Naive thymus-derived CD4-positive, alpha-beta T cell (primary cell): ENCODE results near the gene DHDH. TPM values are rescaled to one million over a fixed set of nuclear protein-coding genes. Genes with fewer than 3 reads are reported as not detected.

Source experiments
- ATAC-seq: fragments of 150-1000 bp; cut with Tn5 transposase; 2 replicates; pipeline ENCODE4 v1.10.0; 2021; ENCODE audit warnings: mild to moderate bottlenecking, moderate library complexity
- CTCF ChIA-PET: fragments of 350-600 bp; sonication (Branson Sonifier 250); formaldehyde crosslinking; loops from one replicate; lab custom pipeline; 2021; ENCODE audit warnings: antibody characterized with exemption; lab: Charles Lee
- POLR2A ChIA-PET: fragments of 350-600 bp; sonication (Branson Sonifier 250); formaldehyde crosslinking; loops from one replicate; lab custom pipeline; 2021; ENCODE audit warnings: antibody characterized with exemption, inconsistent platforms; lab: Charles Lee
- DNase-seq, 9 donors: peaks; one replicate each; pipeline versions ENCODE4 v3.0.0 to v3.0.0-alpha.2; 2020 to 2022; ENCODE audit warnings: mixed read lengths in 1 of 9
- H3K27ac ChIP-seq: one replicate; pipeline ENCODE4 v1.7.0; 2013; ENCODE audit warnings: mild to moderate bottlenecking, low read depth, low read length, moderate library complexity
- H3K27me3 ChIP-seq, 2 donors: one replicate each; pipeline ENCODE4 v1.7.0; 2013; ENCODE audit warnings: low read length in 2 of 2, mild to moderate bottlenecking in 2 of 2, moderate library complexity in 2 of 2; ENCODE audit not compliant: control insufficient read depth in 2 of 2, insufficient read depth in 2 of 2
- H3K36me3 ChIP-seq, 3 experiments: 1 replicate in 2 of 3; 2 replicates in 1 of 3; pipeline ENCODE4 v1.7.0; 2013; ENCODE audit warnings: low read length in 3 of 3, mild to moderate bottlenecking in 3 of 3, moderate library complexity in 1 of 3; ENCODE audit not compliant: insufficient read depth in 3 of 3, control insufficient read depth in 2 of 3
- H3K4me1 ChIP-seq, 2 donors: one replicate each; pipeline ENCODE4 v1.7.0; 2013; ENCODE audit warnings: low read length in 2 of 2, mild to moderate bottlenecking in 2 of 2, moderate library complexity in 1 of 2; ENCODE audit not compliant: control insufficient read depth in 2 of 2, insufficient read depth in 2 of 2
- H3K4me3 ChIP-seq: 2 replicates; pipeline ENCODE4 v1.7.0; 2013; ENCODE audit warnings: mild to moderate bottlenecking, low read length
- H3K9me3 ChIP-seq, 3 experiments: 1 replicate in 2 of 3; 2 replicates in 1 of 3; pipeline ENCODE4 v1.7.0; 2013; ENCODE audit warnings: low read length in 3 of 3; ENCODE audit not compliant: control insufficient read depth in 2 of 3
- H3K27ac Mint-ChIP-seq, 9 donors: one replicate each; pipeline ENCODE4 v1.8.0; 2020 to 2022; ENCODE audit warnings: mixed read lengths in 9 of 9, mild to moderate bottlenecking in 8 of 9, moderate library complexity in 5 of 9, inconsistent platforms in 2 of 9
- H3K27me3 Mint-ChIP-seq, 5 donors: one replicate each; pipeline ENCODE4 v1.8.0; 2021 to 2022; ENCODE audit warnings: mixed read lengths in 5 of 5, mild to moderate bottlenecking in 1 of 5
- H3K36me3 Mint-ChIP-seq, 5 donors: one replicate each; pipeline ENCODE4 v1.8.0; 2020 to 2022; ENCODE audit warnings: mixed read lengths in 5 of 5, mild to moderate bottlenecking in 3 of 5, inconsistent platforms in 1 of 5
- H3K4me1 Mint-ChIP-seq, 7 donors: one replicate each; pipeline ENCODE4 v1.8.0; 2020 to 2022; ENCODE audit warnings: mixed read lengths in 7 of 7, mild to moderate bottlenecking in 3 of 7, inconsistent platforms in 1 of 7
- H3K4me3 Mint-ChIP-seq, 10 donors: one replicate each; pipeline ENCODE4 v1.8.0; 2020 to 2022; ENCODE audit warnings: mild to moderate bottlenecking in 10 of 10, mixed read lengths in 10 of 10, moderate library complexity in 6 of 10, inconsistent platforms in 2 of 10
- H3K9me3 Mint-ChIP-seq, 11 donors: one replicate each; pipeline ENCODE4 v1.8.0; 2020 to 2022; ENCODE audit warnings: mixed read lengths in 11 of 11, mild to moderate bottlenecking in 4 of 11, inconsistent platforms in 1 of 11, moderate library complexity in 1 of 11
- intact Hi-C, 2 donors: fragments of 100-400 bp; cut with micrococcal nuclease; formaldehyde crosslinking; loops; one replicate each; pipeline ENCODE4 v1.15.1; 2023
- polyA plus RNA-seq, 2 donors: library from polyadenylated mRNA; unstranded; fragments of 300-500 nt; fragmentation: Illumina TruSeq; gene quantifications; one replicate each; pipeline ENCODE4 v1.2.3, GENCODE V29; 2021
- total RNA-seq, 6 experiments: library from RNA in 5 of 6; stranded (reverse) in 5 of 6; gene quantifications; 1 replicate in 5 of 6; 2 replicates in 1 of 6; pipeline ENCODE4 v1.2.3 and lab custom pipeline; 2021 to 2026

Gene DHDH
- total and polyA plus RNA-seq, 7 experiments from 2014 or later = 1.0 to 2.7 (median 1.3) TPM

DNA sequence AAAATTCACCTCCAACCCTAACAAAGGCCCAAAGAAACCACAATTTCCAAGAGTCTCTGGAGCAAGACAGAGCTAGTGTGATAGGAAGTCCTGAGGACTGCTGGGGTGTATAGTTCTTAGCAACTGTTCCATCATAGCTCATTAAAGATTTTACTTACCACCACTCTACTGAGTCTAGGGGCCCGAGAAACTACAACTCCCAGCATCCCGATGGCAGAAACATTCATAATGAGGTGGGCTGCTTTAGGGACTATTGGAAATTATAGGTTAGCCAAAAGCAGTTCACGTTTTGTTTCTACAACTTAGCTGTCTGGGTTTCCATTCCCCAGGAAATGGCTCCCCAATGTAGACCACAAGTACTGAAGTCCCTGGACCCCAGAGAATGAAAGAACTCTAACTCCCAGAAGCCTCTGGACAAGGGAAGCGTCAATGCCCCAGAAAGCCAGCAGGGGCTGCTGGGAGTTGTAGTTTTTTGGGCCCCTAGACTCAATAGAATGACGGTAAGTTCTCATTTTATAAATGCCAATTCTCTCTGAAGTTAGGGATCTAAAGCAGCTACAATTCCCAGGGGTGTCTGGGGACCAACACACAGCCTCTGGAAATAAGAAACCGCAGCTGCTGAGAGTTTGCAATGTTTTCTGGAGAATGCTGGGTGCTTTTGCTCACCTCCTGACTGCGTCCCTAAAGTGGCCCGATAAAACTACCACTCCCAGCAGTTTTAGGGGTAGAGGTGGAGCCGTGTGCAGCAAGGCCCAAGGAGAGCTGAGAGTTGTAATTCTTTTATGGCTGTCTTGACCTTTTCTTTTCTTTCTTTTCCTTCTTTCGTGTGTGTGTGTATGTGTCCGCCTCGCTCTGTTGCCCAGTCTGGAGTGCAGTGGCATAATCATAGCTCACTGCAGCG is 42.7 kb downstream of the DHDH start:
- Histone ChIP-seq H3K4me3 (no peak overlapping the region), H3K4me1 (no peaks in the 10 kb centered on the region), H3K27ac (no peak overlapping the region), H3K27me3 (no peaks in the 10 kb centered on the region), H3K36me3 (peaks cover 0 to 24% (median 9%) of the 10 kb centered on the region in 3 experiments), H3K9me3 (no peaks in the 10 kb centered on the region)
- intact Hi-C loops = no loop called here
- H3K9me3 Mint-ChIP-seq = no peaks in the 10 kb centered on the region
- peak in 6 of 9 donors; percentile 34 to 53 (median 50) for DNase-seq
- peaks cover 0 to 19% (median 8%) of the 10 kb centered on the region in 5 donors for H3K36me3 Mint-ChIP-seq
- POLR2A ChIA-PET = interaction anchor here (0.6 to 2.6 kb wide), 6 partner anchors 10 to 339 kb away, joined by 3 to 8 read pairs (median 4); partner anchors contain the start of genes DBP, FTL, GYS1 and RUVBL2
- H3K27me3 Mint-ChIP-seq = no peaks in the 10 kb centered on the region
- peaks cover 0 to 7% (median under 1%) of the 10 kb centered on the region in 7 donors for H3K4me1 Mint-ChIP-seq
- H3K27ac Mint-ChIP-seq = peak overlapping the region in 2 of 9 donors; percentile 3 to 23
- H3K4me3 Mint-ChIP-seq = no peak overlapping the region
- CTCF ChIA-PET = interaction anchor here (1.0 to 1.7 kb wide), 3 partner anchors 8 to 24 kb away, joined by 3 to 5 read pairs (median 3); partner anchors contain the start of gene RUVBL2
- peak; percentile 78 for ATAC-seq

DNA sequence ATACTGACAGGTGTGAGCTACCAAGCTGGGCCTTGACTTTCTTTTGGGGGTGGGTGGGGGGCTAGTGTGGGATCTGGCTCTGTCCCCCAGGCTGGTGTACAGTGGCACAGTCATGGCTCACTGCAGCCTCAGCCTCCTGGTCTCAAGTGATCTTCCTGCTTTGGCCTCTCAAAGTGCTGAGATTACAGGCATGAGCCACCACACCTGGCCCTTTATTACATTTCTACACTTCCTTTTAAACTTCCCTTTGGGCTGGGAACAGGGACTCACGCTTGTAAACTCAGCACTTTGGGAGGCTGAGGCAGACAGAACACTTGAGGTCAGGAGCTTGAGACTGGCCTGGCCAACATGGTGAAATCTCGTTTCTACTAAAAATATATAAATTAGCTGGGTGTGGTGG is 43.6 kb downstream of the DHDH start:
- H3K27ac Mint-ChIP-seq = peak overlapping the region in 1 of 9 donors; percentile 3
- H3K27me3 Mint-ChIP-seq = no peaks in the 10 kb centered on the region
- Histone ChIP-seq H3K36me3 (peaks cover 0 to 24% (median 9%) of the 10 kb centered on the region in 3 experiments), H3K9me3 (no peaks in the 10 kb centered on the region), H3K27ac (no peak overlapping the region), H3K4me3 (no peak overlapping the region), H3K4me1 (no peaks in the 10 kb centered on the region), H3K27me3 (no peaks in the 10 kb centered on the region)
- intact Hi-C loops = no loop called here
- H3K4me3 Mint-ChIP-seq = no peak overlapping the region
- no peaks in the 10 kb centered on the region for H3K9me3 Mint-ChIP-seq
- peaks cover 0 to 24% (median 8%) of the 10 kb centered on the region in 5 donors for H3K36me3 Mint-ChIP-seq
- CTCF ChIA-PET = interaction anchor here (1.1 to 1.7 kb wide), 3 partner anchors 9 to 17 kb away, joined by 3 to 5 read pairs (median 3); partner anchors contain the start of gene RUVBL2
- peaks cover 0 to 6% (median 0%) of the 10 kb centered on the region in 7 donors for H3K4me1 Mint-ChIP-seq
- POLR2A ChIA-PET = interaction anchor here (1.4 to 2.6 kb wide), 2 partner anchors 11 to 16 kb away, joined by 7 to 8 read pairs; partner anchors contain the start of genes FTL, GYS1 and RUVBL2
- ATAC-seq (no peak), DNase-seq (no peak)

DNA sequence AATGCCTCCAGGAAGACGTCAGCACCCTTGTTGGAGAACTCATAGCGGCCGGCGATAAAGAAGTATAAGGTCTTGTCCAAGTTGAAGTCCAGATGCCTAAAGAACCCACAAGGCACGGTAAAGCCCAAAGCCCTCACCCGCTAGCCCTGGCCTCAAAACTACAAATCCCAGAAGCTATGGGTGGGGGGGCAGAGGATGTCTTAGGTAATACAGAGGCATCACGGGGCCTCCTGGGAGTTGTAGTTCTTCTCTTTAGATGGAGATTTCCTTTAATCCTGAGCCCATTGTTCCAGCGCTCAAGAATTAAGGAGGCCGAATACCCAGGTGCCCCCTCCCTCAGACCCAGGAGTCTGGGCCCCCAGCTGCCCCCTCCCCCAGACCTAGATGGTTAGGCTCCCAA is 48.8 kb downstream of the DHDH start:
- Histone ChIP-seq H3K4me1 (no peaks in the 10 kb centered on the region), H3K36me3 (peaks cover 0 to 35% (median 12%) of the 10 kb centered on the region in 3 experiments), H3K9me3 (no peaks in the 10 kb centered on the region), H3K27ac (no peak overlapping the region), H3K27me3 (no peaks in the 10 kb centered on the region), H3K4me3 (no peak overlapping the region)
- Mint-ChIP-seq H3K4me3 (no peak overlapping the region), H3K27me3 (no peaks in the 10 kb centered on the region), H3K36me3 (peaks cover 4 to 35% (median 7%) of the 10 kb centered on the region in 5 donors), H3K4me1 (peaks cover 0 to 9% (median 0%) of the 10 kb centered on the region in 7 donors), H3K9me3 (no peaks in the 10 kb centered on the region), H3K27ac (no peak overlapping the region)
- no peak for ATAC-seq
- intact Hi-C loops = no loop called here
- CTCF ChIA-PET = no interaction called here
- DNase-seq = no peak
- POLR2A ChIA-PET = interaction anchor here (4.9 kb wide), 1 partner anchor 11 kb away, joined by 22 read pairs; the partner anchor contains the start of genes GYS1 and RUVBL2

DNA sequence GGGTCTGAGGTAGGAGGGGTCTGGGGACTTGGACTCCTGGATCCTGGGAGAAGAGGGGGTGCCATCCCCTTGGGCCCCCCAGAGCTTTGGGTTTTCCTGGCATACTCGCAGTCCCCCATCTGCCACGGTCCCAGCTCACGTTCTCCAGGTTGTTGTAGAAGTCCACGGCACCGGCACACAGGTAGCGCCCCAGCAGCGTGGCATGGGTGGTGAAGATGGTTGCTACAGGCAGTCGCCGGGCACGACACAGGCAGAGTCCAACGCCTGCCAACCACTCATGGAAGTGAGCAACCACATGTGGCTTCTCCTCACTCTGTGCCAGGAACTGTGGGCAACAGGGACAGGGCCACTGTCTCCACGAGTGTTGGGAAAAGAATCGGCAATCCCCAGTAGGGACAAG is 52.2 kb downstream of the DHDH start:
- H3K9me3 Mint-ChIP-seq = peaks cover 0 to 2% (median 0%) of the 10 kb centered on the region in 11 donors
- H3K4me1 ChIP-seq = no peaks in the 10 kb centered on the region
- CTCF ChIA-PET = no interaction called here

DNA sequence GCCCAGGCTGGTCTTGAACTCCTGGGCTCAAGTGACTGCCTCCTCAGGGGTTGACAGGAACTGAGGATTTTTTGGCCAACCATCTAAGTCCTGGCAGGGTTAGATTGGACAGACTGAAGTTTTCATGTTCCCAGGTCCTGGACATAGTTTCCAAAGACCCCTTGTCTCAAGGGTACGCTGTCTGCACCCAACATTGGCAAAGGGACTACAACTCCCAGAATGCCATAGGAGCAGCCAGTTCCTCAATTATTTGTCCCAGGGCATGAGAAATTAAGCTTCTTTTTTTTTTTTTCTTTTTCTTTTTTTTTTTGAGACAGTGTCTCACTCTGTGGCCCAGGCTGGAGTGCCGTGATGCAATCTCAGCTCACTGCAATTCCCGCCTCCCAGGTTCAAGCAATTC is 52.7 kb downstream of the DHDH start:
- Histone ChIP-seq H3K36me3 (peaks cover 0 to 42% (median 2%) of the 10 kb centered on the region in 3 experiments), H3K9me3 (no peaks in the 10 kb centered on the region), H3K27ac (no peak overlapping the region), H3K27me3 (no peaks in the 10 kb centered on the region), H3K4me1 (no peaks in the 10 kb centered on the region), H3K4me3 (no peak overlapping the region)
- ChIA-PET POLR2A (interaction anchor here (0.9 to 1.5 kb wide), 2 partner anchors 21 to 32 kb away, joined by 3 read pairs; partner anchors contain the start of gene FTL), CTCF (interaction anchor here (0.6 kb wide), 2 partner anchors 263 to 350 kb away, joined by 3 read pairs; no protein-coding TSS in a partner anchor)
- Mint-ChIP-seq H3K9me3 (peaks cover 0 to 2% (median 0%) of the 10 kb centered on the region in 11 donors), H3K27ac (no peak overlapping the region), H3K27me3 (no peaks in the 10 kb centered on the region), H3K36me3 (peaks cover 4 to 33% (median 14%) of the 10 kb centered on the region in 5 donors), H3K4me1 (peaks cover 11 to 17% (median 15%) of the 10 kb centered on the region in 7 donors), H3K4me3 (no peak overlapping the region)
- DNase-seq = no peak
- intact Hi-C loops = no loop called here
- ATAC-seq = no peak

More for the DNA sequence above, 52.2 kb downstream of the DHDH start:
- Mint-ChIP-seq H3K27me3 (no peaks in the 10 kb centered on the region), H3K4me3 (no peak overlapping the region), H3K27ac (no peak overlapping the region), H3K4me1 (peaks cover 6 to 13% (median 10%) of the 10 kb centered on the region in 7 donors), H3K36me3 (peaks cover 4 to 33% (median 14%) of the 10 kb centered on the region in 5 donors)
- Histone ChIP-seq H3K4me3 (no peak overlapping the region), H3K36me3 (peaks cover 0 to 39% (median 2%) of the 10 kb centered on the region in 3 experiments), H3K27ac (no peak overlapping the region), H3K27me3 (no peaks in the 10 kb centered on the region), H3K9me3 (no peaks in the 10 kb centered on the region)
- ATAC-seq (no peak), DNase-seq (no peak)
- intact Hi-C loops = no loop called here
- POLR2A ChIA-PET = interaction anchor here (0.9 kb wide), 1 partner anchor 20 kb away, joined by 3 read pairs; the partner anchor contains the start of gene FTL

DNA sequence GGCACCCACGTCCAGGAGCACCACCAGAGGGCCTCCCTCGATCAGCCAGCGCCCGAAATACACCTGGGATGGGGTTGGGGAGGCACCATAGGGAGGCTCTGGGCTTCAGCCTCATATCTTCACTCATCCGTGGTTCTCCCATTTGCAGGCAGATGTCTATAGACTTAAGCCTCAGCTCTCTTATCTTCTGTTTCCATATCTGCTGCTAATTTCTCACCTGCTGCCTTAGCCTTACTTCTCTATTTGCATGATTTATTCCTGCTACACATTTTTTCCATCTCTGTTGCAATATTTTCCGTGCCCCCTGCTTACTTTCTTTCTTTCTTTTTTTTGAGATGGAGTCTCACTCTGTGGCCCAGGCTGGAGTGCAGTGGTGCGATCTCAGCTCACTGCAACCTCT is 53.8 kb downstream of the DHDH start:
- Mint-ChIP-seq H3K27ac (no peak overlapping the region), H3K4me3 (no peak overlapping the region), H3K4me1 (peaks cover 16 to 23% (median 22%) of the 10 kb centered on the region in 7 donors), H3K9me3 (peaks cover 0 to 2% (median 0%) of the 10 kb centered on the region in 11 donors), H3K36me3 (peaks cover 4 to 27% (median 14%) of the 10 kb centered on the region in 5 donors), H3K27me3 (no peaks in the 10 kb centered on the region)
- Histone ChIP-seq H3K9me3 (no peaks in the 10 kb centered on the region), H3K36me3 (peaks cover 0 to 36% (median 2%) of the 10 kb centered on the region in 3 experiments), H3K4me3 (no peak overlapping the region), H3K4me1 (peaks cover 9% of the 10 kb centered on the region in 2 donors), H3K27me3 (no peaks in the 10 kb centered on the region), H3K27ac (no peak overlapping the region)
- DNase-seq (no peak), ATAC-seq (no peak)
- intact Hi-C loops = no loop called here
- ChIA-PET POLR2A (interaction anchor here (1.5 kb wide), 1 partner anchor 30 kb away, joined by 3 read pairs; no protein-coding TSS in a partner anchor), CTCF (no interaction called here)
